ENCODE data around the gene MAB21L3.
"Not testable (repeated sequence)": the region's sequence is repeated elsewhere in the genome, so short reads cannot be mapped to it uniquely, and the experiment has no call there.

The MAB21L3 gene

DNA sequence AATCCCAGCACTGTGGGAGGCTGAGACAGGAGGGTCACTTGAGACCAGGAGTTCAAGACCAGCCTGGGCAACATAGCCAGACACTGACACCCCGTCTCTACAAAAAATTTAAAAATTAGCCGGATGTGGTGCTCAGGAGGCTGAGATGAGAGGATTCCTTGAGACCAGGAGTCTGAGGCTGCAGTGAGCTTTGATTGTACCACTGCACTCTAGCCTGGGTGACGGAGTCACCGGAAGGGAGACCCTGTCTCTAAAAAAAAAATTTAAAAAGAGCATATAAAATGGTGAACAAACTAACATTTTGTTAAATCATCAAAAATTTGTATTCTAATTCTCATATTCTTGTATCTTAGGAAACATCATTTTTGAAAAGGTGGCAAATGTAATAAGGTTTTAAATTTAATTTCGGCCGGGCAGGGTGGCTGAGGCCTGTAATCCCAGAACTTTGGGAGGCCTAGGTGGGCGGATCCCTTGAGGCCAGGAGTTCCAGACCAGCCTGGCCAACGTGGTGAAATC is 27.1 kb downstream of the MAB21L3 start:
- no peak overlapping the region for H3K4me3 ChIP-seq (ENCODE audit: control insufficient read depth, low read depth, low read length)
- no peak for DNase-seq (ENCODE audit: low read depth)
- TF ChIP-seq, protein P1, sequence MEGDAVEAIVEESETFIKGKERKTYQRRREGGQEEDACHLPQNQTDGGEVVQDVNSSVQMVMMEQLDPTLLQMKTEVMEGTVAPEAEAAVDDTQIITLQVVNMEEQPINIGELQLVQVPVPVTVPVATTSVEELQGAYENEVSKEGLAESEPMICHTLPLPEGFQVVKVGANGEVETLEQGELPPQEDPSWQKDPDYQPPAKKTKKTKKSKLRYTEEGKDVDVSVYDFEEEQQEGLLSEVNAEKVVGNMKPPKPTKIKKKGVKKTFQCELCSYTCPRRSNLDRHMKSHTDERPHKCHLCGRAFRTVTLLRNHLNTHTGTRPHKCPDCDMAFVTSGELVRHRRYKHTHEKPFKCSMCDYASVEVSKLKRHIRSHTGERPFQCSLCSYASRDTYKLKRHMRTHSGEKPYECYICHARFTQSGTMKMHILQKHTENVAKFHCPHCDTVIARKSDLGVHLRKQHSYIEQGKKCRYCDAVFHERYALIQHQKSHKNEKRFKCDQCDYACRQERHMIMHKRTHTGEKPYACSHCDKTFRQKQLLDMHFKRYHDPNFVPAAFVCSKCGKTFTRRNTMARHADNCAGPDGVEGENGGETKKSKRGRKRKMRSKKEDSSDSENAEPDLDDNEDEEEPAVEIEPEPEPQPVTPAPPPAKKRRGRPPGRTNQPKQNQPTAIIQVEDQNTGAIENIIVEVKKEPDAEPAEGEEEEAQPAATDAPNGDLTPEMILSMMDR (conservative IDR thresholded peaks at IDR 0.05; ENCODE audit: control insufficient read depth, insufficient read depth, low read depth, low read length) = no peak

GRCh38 chr1:116139592-116140134 is 28.5 kb downstream of the MAB21L3 start:
- TF ChIP-seq, protein P1 (conservative IDR thresholded peaks at IDR 0.05; ENCODE audit: control insufficient read depth, insufficient read depth, low read depth, low read length) = no peak
- no peak for DNase-seq (ENCODE audit: low read depth)
- H3K4me3 ChIP-seq (ENCODE audit: control insufficient read depth, low read depth, low read length) = no peak overlapping the region

GRCh38 chr1:116144151-116144550 is 33.0 kb downstream of the MAB21L3 start:
- no peak overlapping the region for H3K4me3 ChIP-seq (ENCODE audit: control insufficient read depth, low read depth, low read length)
- DNase-seq (ENCODE audit: low read depth) = no peak
- TF ChIP-seq, protein P1 (conservative IDR thresholded peaks at IDR 0.05; ENCODE audit: control insufficient read depth, insufficient read depth, low read depth, low read length) = no peak

DNA sequence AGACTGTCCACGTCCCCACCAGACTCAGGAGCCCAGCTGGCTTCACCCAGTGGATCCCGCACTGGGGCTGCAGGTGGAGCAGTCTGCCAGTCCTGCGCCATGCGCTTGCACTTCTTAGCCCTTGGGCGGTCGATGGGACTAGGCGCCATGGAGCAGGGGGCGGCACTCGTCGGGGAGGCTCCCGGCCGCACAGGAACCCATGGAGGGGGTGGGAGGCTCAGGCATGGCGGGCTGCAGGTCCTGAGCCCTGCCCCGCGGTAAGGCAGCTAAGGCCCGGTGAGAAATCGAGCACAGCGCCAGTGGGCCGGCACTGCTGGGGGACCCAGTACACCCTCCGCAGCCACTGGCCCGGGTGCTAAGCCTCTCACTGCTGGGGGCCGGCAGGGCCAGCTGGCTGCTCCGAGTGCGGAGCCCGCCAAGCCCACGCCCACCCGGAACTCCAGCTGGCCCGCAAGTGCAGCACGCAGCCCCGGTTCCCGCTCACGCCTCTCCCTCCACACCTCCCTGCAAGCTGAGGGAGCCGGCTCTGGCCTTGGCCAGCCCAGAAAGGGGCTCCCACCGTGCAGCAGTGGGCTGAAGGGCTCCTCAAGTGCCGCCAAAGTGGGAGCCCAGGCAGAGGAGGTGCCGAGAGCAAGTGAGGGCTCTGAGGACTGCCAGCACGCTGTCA is 35.4 kb downstream of the MAB21L3 start:
- not testable (repeated sequence) for H3K4me3 ChIP-seq (ENCODE audit: control insufficient read depth, low read depth, low read length); DNase-seq (ENCODE audit: low read depth)

GRCh38 chr1:116147114-116147510 is 35.9 kb downstream of the MAB21L3 start:
- H3K4me3 ChIP-seq (ENCODE audit: control insufficient read depth, low read depth, low read length) = no peak overlapping the region
- TF ChIP-seq, protein P1 (conservative IDR thresholded peaks at IDR 0.05; ENCODE audit: control insufficient read depth, insufficient read depth, low read depth, low read length) = no peak
- no peak for DNase-seq (ENCODE audit: low read depth)

DNA sequence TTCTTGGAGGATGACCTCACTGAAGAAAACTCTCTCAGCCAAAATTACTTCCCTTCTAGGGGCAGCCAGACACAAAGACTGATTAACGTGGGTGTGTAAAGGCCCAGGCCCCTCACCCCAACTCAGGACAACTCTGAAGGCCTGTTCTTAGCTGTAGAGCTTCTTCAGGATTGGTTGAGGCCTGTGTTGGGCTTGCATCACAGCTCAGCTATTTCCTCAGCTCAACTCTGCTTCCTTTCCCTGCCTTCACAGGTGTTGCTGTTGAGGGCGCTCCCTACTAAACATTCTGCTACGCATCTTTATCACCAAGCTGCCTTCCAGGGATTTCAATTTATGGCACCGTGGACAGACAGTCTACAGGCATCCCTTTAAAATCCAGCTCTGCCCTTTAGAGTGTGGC is 36.8 kb downstream of the MAB21L3 start:
- H3K4me3 ChIP-seq (ENCODE audit: control insufficient read depth, low read depth, low read length) = no peak overlapping the region
- TF ChIP-seq, protein P1 (conservative IDR thresholded peaks at IDR 0.05; ENCODE audit: control insufficient read depth, insufficient read depth, low read depth, low read length) = no peak
- DNase-seq (ENCODE audit: low read depth) = no peak

DNA sequence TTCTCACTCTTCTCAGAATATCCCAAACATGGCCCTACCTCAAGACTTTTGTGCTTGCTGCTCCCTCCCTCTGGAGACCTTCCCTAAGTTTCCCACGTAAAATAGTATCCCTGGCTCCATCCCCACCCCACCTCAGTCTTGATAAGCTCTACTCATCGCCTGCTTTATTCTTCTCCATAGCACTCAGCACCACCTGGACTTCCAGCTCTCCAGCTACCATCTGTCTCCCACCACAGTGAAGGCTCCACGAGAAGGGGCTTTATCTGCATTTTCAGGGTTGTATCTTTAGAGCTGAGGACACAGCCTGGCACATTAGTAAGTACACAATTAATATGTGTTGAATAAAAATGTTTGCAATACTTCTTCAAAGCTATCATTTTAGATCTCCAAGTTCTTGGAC is 37.8 kb downstream of the MAB21L3 start:
- H3K4me3 ChIP-seq (ENCODE audit: control insufficient read depth, low read depth, low read length) = no peak overlapping the region
- TF ChIP-seq, protein P1 (conservative IDR thresholded peaks at IDR 0.05; ENCODE audit: control insufficient read depth, insufficient read depth, low read depth, low read length) = no peak
- DNase-seq (ENCODE audit: low read depth) = no peak
